ENCODE results near the gene SKA1. TPM values are rescaled to one million over a fixed set of nuclear protein-coding genes. Genes with fewer than 3 reads are reported as not detected.
"Not testable (repeated sequence)": the region's sequence is repeated elsewhere in the genome, so short reads cannot be mapped to it uniquely, and the experiment has no call there.

Gene SKA1
- total RNA-seq, 2 donors from 2014 or later: 0.24 to 0.51 TPM

DNA sequence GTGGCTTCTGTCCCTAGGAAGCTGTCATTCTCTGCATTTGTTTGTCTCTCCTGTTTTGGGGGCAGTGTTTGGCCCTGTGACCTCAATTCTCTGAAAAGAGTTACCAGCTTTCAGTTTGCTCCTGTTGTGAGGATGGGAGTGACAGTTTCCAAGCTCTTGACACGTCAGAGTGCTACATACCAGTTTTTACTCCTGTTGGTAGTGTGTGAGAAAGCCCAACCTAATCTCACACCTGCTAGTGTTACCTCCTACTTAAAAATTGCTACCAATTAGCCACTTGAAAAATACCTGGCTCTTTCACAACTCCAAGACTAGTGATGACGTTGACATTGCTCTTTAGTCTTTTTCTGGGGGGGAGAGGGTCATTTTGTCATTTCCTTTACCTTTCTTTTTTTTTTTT is 14.1 kb downstream of the SKA1 start:
- no peak for DNase-seq (ENCODE audit: low spot score)
- intact Hi-C loops (cut with DNase I): no loop called here

DNA sequence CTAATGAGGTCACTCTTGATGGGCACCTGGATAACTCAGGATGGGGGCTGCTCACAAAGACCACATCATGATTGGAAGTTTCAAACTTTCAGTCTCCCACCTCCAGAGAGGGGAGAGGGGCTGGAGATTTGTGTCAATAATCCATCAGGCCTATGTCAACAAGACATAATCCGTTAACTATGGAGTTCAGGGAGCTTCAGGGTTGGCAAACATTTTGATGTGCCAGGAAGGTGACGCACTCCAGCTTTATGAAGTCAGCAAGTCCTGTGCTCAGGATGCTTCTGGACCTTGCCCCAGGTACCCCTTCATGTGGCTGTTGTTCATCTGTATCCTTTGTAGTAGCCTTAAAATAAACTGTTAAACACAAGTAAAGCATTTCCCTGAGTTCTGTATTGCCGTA is 19.0 kb downstream of the SKA1 start:
- DNase-seq (ENCODE audit: low spot score): no peak
- intact Hi-C loops (cut with DNase I): no loop called here

DNA sequence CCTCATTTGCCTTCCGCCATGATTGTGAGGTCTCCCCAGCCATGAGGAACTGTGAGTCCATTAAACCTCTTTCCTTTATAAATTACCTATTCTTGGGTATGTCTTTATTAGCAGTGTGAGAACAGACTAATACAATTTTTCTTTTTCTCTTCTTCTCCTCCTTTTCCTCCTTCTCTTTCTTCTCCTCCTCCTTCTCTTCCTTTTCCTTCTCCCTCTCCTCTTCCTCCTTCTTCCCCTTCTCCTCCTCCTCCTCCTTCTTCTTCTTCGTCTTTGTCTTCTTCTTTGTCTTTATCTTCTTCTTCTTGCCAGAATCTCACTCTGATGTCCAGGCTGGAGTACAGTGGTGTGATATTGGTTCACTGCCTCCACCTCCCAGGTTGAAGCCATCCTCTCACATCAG is 20.2 kb downstream of the SKA1 start:
- no peak for DNase-seq (ENCODE audit: low spot score)
- intact Hi-C loops (cut with DNase I): no loop called here

GRCh38 chr18:50396005-50396660 is 21.3 kb downstream of the SKA1 start:
- DNase-seq (ENCODE audit: low spot score): no peak
- intact Hi-C loops (cut with DNase I): no loop called here

DNA sequence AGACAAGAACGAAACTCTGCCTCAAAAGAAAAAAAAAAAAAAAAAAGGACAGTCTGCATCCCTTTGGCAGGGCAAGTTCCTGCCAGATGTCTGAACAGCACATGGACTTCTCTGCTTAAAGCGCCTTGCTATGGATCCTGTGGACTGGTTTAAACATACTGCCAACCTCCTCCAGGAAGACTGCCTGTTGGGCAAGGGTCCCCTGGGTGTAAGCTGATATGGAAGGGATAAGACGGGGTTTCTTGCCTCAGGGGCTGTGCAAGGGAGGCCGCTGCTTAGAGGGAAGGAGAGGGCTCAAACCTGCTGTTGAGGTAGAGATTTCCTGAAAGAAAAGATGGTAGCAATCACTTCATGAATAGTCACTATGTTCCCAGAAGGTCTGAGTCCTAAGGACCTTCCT is 22.2 kb downstream of the SKA1 start:
- intact Hi-C loops (cut with DNase I): no loop called here
- DNase-seq (ENCODE audit: low spot score): no peak

DNA sequence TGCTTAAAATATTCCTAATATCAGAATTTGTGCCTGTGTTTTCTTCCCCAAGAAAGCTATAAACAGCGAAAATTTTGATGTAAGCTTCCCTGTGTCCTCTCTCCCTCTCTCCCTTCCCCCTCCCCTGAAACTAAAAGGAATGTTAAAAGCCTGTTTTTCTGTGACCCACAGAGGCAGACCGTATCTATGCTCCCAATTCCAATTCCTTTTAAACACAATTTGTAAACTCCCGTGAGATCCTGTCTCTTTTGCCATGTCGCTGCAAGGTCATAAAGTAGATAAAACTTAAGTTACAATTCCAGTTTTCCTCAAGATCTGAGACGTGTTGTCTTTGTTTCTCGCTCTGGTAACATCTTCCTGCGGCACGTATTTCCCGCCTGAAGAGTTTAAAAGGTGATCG is 23.3 kb downstream of the SKA1 start:
- intact Hi-C loops (cut with DNase I): no loop called here
- no peak for DNase-seq (ENCODE audit: low spot score)

DNA sequence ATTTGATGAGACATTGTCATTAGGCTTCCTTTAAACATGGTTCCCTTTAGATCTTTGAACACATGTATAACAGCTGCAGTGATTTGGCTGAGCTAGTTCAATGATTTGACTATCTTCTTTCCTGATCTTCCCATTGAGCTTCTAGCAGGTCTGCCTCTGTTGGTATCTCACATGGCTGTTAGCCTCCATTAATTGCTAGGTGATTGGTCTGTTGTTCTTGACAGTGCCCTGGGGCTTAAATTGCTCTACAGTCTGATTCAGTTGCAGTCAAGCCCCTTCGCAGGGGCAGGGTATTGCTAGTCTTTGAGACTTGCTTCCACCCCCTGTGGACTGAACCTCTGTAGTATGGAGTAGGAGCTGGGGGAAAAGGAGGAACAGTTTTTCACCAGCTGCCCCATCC is 24.1 kb downstream of the SKA1 start:
- no peak for DNase-seq (ENCODE audit: low spot score)
- intact Hi-C loops (cut with DNase I): no loop called here

DNA sequence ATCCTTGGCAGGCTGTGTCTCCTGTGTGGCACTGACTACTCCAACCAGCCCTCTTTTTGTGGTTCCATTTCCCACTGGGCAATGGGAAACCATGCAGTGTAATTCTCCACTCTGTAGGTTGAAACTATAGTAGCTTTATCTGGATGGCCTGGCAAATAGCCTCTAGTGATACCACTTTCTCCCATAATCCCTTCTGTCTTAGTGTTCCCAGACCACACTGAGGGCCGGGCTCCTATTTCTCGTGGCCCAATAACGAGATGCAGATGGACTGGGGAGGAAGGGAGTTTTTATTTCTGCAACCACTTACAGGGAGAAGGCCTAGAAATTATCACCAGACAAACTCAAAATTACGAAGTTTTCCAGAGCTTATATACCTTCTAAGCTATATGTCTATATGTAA is 24.7 kb downstream of the SKA1 start:
- DNase-seq (ENCODE audit: low spot score): no peak
- intact Hi-C loops (cut with DNase I): no loop called here

GRCh38 chr18:50400438-50400837 is 25.6 kb downstream of the SKA1 start:
- intact Hi-C loops (cut with DNase I); DNase-seq (ENCODE audit: low spot score): not testable (repeated sequence)

DNA sequence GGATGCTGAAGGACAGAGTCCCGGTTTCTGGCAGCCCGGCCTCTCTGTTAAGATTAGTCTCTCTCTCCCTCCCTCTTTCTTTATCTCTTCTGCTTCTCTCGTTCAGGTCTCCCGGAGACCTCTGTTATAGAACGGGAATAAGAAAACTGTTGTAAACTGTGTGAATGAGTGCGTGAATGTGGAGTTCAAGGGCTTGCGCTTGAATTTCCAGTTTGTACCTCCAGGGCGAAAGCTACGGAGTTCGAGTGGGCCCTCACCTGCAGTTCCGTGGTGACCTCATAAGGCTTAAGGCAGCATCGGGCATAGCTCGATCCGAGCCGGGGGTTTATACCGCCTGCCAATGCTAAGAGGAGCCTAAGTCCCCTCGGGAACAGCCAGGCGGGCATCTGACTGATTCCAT is 26.4 kb downstream of the SKA1 start:
- intact Hi-C loops (cut with DNase I): no loop called here
- no peak for DNase-seq (ENCODE audit: low spot score)

- intact Hi-C loops (cut with DNase I): no loop called here
- DNase-seq (ENCODE audit: low spot score): no peak
Observed at GRCh38 chr18:50401888-50402287, 27.0 kb downstream of the SKA1 start.

GRCh38 chr18:50404752-50405581 is 30.1 kb downstream of the SKA1 start:
- DNase-seq (ENCODE audit: low spot score); intact Hi-C loops (cut with DNase I): not testable (repeated sequence)

DNA sequence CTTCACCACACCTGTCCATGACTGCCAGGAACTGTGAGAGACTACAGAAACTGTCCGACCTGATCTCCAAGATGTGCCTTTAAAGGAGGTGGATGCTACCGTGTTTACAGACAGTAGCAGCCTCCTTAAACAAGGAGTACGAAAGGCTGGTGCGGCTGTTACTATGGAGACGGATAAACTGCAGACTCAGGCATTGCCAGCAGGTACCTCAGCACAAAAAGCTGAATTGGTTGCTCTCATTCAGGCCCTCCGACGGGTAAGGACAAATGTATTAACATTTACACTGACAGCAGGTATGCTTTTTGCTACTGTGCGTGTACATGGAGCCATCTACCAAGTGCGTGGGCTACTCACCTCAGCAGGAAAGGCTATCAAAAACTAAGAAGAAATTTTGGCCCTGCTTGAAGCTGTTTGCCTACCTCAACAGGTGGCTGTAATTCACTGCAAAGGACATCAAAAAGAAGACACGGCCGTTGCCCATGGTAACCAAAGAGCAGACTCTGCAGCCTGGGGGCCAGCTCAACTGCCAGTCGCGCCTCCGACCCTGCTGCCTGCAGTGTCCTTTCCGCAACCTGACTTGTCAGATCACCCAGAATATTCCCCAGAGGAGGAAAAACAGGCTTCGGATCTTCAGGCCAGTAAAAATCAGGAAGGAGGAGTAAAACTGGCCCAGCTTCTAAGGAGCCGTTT is 30.9 kb downstream of the SKA1 start:
- intact Hi-C loops (cut with DNase I): no loop called here
- no peak for DNase-seq (ENCODE audit: low spot score)

GRCh38 chr18:50409236-50409635 is 34.4 kb downstream of the SKA1 start:
- no peak for DNase-seq (ENCODE audit: low spot score)
- intact Hi-C loops (cut with DNase I): no loop called here

- intact Hi-C loops (cut with DNase I): no loop called here
- no peak for DNase-seq (ENCODE audit: low spot score)
Observed at GRCh38 chr18:50410008-50410407, 35.2 kb downstream of the SKA1 start.

- intact Hi-C loops (cut with DNase I): no loop called here
- no peak for DNase-seq (ENCODE audit: low spot score)
Observed at GRCh38 chr18:50410894-50411293, 36.0 kb downstream of the SKA1 start.

DNA sequence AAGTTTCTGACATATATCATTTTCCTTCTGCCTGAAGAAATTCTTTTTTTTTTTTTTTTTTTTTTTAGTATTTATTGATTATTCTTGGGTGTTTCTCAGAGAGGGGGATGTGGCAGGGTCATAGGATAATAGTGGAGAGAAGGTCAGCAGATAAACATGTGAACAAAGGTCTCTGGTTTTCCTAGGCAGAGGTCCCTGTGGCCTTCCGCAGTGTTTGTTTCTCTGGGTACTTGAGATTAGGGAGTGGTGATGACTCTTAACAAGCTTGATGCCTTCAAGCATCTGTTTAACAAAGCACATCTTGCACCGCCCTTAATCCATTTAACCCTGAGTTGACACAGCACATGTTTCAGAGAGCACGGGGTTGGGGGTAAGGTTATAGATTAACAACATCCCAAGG is 42.0 kb downstream of the SKA1 start:
- intact Hi-C loops (cut with DNase I); DNase-seq (ENCODE audit: low spot score): not testable (repeated sequence)

GRCh38 chr18:50417705-50418104 is 42.9 kb downstream of the SKA1 start:
- intact Hi-C loops (cut with DNase I); DNase-seq (ENCODE audit: low spot score): not testable (repeated sequence)

DNA sequence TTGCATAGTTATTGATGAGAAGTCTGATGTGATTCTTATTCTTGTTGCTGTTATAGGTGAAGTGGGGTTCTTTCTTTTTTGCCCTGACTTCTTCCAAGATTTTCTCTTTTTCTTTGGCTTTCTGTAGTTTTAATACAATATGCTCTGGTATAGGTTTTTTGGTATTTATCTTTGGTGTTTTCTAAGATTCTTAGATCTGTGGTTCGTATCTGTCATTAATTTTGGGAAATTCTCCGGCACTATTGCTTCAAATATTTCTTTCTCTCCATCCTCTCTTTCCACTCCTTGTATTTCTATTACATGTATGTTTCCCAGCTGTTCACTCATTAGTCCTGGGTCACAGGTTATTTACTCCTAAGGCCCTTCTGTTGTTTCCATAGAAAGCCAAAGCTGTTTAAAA is 43.8 kb downstream of the SKA1 start:
- intact Hi-C loops (cut with DNase I): no loop called here
- DNase-seq (ENCODE audit: low spot score): no peak

DNA sequence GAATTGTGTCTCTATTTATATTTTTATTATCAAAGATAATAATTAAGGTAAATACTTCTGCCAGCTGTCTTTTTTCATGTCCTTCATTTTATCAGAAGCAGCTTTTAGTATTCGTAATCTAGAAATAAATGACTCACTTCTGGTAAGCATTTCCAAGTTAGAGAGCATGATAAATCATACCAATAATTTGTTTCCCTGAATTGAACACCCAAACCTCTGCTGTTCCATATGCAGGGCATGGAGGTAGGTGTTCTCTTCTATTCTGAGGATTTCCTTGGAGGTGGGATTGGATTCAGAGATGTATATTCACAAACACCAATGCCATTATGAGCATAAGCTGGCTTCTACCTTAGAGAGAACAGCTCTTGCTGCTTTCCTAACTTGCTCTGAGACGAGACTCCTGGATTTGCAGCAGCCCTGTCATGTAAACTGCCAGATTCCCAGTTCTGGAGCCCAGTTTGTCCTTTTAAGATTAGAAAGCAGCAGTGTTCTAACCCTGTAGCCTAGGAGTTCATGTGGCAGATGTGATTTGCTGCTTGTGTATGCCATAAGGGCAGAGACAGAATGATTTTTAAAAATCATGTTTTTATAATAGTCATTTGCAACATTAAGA is 47.5 kb downstream of the SKA1 start:
- DNase-seq (ENCODE audit: low spot score): no peak
- intact Hi-C loops (cut with DNase I): no loop called here

All from posterior vena cava (tissue), 2 donors.